ENCODE results near the gene RASA3.
A peak's percentile ranks its signal among the peaks of the same experiment; 100 is the strongest.
"Not testable (repeated sequence)": the region's sequence is repeated elsewhere in the genome, so short reads cannot be mapped to it uniquely, and the experiment has no call there.

The RASA3 gene

GRCh38 chr13:114132419-114133121 lies at the start of gene RASA3:
RASA3 (minus strand) TSS chr13:114132623; CDS start chr13:114132489, 134 bp downstream.
- DNase-seq: peak; percentile 70

GRCh38 chr13:114179087-114179658 lies 46.8 kb upstream of the RASA3 start, which contains the start of gene CFAP97D2:
CFAP97D2 (plus strand) TSS chr13:114179257; CDS start chr13:114179331, 74 bp downstream.
- DNase-seq: no peak

GRCh38 chr13:114177245-114178010 lies 45.0 kb upstream of the RASA3 start:
- DNase-seq: no peak

- not testable (repeated sequence) for DNase-seq
These were observed 44.0 kb upstream of the RASA3 start for GRCh38 chr13:114176359-114176902.

- DNase-seq: no peak
These were observed 42.1 kb upstream of the RASA3 start for GRCh38 chr13:114174529-114174961.

- no peak for DNase-seq
These were observed 41.3 kb upstream of the RASA3 start for GRCh38 chr13:114173745-114174144.

GRCh38 chr13:114173272-114173671 lies 40.8 kb upstream of the RASA3 start:
- no peak for DNase-seq

- no peak for DNase-seq
These were observed 35.5 kb upstream of the RASA3 start for GRCh38 chr13:114167885-114168284.

GRCh38 chr13:114167426-114167825 lies 35.0 kb upstream of the RASA3 start:
- DNase-seq: no peak

GRCh38 chr13:114166381-114167131 lies 34.1 kb upstream of the RASA3 start:
- DNase-seq: no peak

- DNase-seq: no peak
These were observed 32.4 kb upstream of the RASA3 start for GRCh38 chr13:114164681-114165429.

GRCh38 chr13:114164053-114164452 lies 31.6 kb upstream of the RASA3 start:
- DNase-seq: no peak

GRCh38 chr13:114162533-114162922 lies 30.1 kb upstream of the RASA3 start:
- no peak for DNase-seq

GRCh38 chr13:114161644-114162532 lies 29.5 kb upstream of the RASA3 start:
- peak; percentile 58 for DNase-seq

- no peak for DNase-seq
These were observed 28.7 kb upstream of the RASA3 start for GRCh38 chr13:114161028-114161556.

- DNase-seq: not testable (repeated sequence)
These were observed 26.6 kb upstream of the RASA3 start for GRCh38 chr13:114158869-114159666.

GRCh38 chr13:114157869-114158495 lies 25.6 kb upstream of the RASA3 start:
- DNase-seq: no peak

GRCh38 chr13:114155926-114156883 lies 23.8 kb upstream of the RASA3 start:
- DNase-seq: peak; percentile 57
